Fibroblast of villous mesenchyme (primary cell): Measurements from ENCODE around the gene IL17RB. TPM values are rescaled to one million over a fixed set of nuclear protein-coding genes. Genes with fewer than 3 reads are reported as not detected.

Experiments
- DNase-seq: peaks from one replicate; pipeline ENCODE4 v3.0.0-alpha.2; 2010; ENCODE audit warnings: low read depth
- H3K4me3 ChIP-seq: 2 replicates; pipeline ENCODE4 v1.5.1; 2011; ENCODE audit warnings: low read depth, mild to moderate bottlenecking, low read length
- total RNA-seq: library from RNA; depleted of rRNA; stranded (reverse); fragments of >200 nt; gene quantifications from 2 replicates; pipeline ENCODE4 v1.2.3, GENCODE V29; 2012
- TF ChIP-seq, protein P1 (sequence below): IDR thresholded peaks from 2 replicates; pipeline ENCODE4 v1.5.1; 2012; ENCODE audit warnings: low read depth, mild to moderate bottlenecking, low read length; ENCODE audit not compliant: insufficient read depth

IL17RB gene
- total RNA-seq, 1 donor, result 0.43 TPM

DNA sequence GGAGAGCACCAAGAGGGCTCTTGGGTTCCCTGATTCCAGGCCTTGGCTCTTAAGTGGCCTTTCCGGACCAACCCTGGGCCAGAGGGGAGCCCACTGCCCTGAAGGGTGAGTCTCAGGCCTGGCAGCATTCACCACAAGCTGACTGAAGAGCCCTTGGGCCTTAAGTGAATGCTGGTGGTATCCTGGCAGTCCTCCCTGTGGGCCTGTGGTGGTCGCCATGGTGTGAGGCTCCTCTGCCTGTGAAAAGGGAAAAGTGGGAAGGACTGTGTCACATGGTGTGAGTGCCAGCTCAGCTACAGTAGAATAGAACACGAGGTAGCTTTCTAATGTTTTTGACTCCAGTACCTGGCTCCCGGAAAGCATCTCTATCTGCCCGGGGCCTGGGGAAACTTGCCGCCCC, 15.4 kb upstream of the IL17RB start:
- TF ChIP-seq, protein P1, sequence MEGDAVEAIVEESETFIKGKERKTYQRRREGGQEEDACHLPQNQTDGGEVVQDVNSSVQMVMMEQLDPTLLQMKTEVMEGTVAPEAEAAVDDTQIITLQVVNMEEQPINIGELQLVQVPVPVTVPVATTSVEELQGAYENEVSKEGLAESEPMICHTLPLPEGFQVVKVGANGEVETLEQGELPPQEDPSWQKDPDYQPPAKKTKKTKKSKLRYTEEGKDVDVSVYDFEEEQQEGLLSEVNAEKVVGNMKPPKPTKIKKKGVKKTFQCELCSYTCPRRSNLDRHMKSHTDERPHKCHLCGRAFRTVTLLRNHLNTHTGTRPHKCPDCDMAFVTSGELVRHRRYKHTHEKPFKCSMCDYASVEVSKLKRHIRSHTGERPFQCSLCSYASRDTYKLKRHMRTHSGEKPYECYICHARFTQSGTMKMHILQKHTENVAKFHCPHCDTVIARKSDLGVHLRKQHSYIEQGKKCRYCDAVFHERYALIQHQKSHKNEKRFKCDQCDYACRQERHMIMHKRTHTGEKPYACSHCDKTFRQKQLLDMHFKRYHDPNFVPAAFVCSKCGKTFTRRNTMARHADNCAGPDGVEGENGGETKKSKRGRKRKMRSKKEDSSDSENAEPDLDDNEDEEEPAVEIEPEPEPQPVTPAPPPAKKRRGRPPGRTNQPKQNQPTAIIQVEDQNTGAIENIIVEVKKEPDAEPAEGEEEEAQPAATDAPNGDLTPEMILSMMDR, result no peak
- no peak overlapping the region for H3K4me3 ChIP-seq
- no peak for DNase-seq

DNA sequence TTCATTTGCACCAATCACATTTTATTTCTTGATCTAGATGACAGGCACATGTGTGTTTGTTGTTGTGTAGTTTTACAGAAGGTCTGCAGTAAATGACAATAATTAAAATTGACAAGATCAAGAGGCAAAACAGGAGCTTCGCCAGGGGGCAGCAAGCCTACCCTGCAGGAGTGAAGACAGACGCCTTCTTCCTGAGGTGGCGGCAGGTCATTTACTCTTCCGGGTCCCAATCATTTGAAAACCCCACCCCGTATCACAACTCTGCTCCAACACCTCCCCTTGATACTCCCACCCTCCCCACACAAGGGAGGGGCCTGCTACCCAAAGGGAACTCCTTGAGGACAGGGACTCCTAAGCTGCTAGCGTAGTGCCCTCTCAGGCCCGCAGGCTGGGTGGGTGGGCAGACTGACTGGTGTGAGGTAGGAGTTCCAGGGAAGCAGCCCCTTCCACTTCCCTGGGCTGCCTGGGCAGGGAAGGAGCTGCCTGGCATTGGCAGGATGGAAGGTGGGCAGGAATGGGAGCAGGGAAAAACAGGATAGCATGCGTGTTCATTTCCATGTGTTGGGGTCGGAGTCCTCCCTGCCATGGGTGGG, 13.2 kb upstream of the IL17RB start:
- no peak overlapping the region for H3K4me3 ChIP-seq
- no peak for DNase-seq
- TF ChIP-seq, protein P1, result no peak

DNA sequence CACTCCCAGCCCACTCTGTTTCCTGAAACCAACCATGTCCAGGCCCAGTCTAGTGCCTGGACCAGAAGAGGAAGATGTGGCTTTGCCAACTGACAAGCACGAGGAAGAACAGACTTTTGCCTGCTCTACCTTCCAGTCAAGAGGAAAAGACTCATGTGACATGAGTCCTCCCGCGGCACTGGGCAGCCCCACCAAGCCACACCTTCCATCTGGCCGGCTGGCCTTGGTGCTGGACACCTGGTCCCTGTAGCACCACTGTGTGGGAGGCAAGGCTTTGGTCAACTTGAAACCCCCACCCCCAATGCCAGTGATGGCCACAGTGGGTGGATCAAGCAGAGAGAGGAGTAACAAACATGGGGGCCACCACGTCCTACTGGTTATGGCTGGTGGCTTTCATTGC, 12.7 kb upstream of the IL17RB start:
- TF ChIP-seq, protein P1, result no peak
- no peak for DNase-seq
- no peak overlapping the region for H3K4me3 ChIP-seq

DNA sequence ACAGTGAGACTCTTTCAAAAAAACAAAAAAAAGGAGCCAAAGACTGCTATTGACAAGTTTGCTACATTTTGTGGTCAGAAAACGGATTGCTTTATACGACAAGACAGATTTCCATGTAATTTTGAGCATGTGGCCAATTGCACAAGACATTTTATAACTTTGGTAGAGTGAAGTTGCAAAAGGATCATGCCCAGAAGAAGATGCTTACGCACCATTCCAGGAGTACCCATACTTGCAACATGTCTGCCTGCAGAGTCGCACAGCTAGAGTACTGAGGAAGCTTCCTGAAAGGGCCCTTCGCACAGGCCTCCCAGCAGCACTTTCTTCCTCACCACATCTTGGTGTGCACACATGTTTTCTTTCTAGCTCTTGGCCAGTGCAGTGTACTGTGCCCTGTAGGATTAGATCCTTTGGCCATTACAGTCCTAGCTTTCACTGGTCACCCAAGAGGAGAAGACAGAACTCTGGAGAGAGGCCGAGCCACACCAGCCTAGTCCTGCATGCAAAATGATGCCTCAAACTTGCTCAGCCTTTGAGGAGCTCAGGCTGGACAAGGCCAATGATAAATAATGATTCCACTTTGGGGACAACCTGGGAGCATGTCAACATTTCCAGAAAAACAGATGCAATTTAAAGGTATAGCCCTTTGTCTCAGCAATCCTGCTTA, 11.8 kb upstream of the IL17RB start:
- H3K4me3 ChIP-seq, result no peak overlapping the region
- TF ChIP-seq, protein P1, result no peak
- DNase-seq, result no peak

DNA sequence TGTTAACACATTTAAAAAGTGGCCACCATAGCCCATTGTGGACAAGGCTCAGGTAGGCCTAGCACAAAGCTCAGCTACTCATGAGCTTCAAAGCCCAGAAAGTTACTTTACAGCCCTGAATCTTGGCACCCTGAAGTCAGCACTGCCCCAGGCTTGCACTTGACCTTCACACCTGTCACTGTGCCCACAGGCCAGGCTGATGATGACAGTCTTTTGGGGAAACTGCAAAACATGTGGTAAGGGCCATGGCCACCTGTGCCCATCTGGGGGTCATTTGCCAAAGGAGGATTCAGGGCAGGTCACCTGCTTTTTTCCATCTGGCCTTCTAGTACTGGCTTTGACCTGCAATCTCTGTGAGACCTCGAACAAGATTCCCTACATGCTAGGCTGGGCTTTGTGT, 11.1 kb upstream of the IL17RB start:
- no peak overlapping the region for H3K4me3 ChIP-seq
- TF ChIP-seq, protein P1, result no peak
- no peak for DNase-seq

DNA sequence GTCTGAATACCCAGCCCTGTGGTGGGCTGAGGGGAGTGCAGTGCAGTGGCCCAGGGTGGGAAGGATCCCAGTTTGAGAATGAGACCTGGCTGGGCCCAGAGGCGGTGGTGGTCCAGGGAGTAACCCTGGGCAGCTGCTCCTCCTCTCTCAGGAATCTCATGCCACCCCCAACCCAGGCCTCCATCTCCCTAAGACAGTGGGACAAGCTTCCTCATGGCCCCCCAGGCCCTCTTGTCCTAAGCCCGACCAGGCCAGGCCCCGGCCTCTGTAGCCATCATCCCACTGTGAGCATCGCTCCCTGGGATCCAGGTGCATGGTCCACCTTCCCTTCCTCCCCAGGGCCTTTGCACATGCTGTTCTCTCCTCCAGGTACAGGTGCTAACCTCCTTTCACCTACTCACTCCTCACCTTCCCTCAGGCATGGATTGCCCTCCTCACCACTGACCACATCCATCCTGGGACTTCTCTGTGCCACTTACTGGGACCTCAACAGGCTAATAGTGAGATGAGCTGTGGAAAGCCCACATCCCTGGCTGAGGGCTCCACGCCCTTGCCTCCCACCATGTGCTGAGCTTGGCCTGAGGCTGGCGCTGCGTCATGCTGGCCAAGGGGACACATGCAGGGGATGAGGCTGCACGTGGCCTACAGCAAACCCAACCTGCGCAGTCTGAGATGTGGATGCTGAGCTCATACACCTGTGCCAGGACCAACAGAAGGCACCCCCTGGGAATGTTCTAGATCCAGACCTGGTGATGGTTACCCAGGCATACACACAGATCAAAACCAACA, 10.1 kb upstream of the IL17RB start:
- DNase-seq, result no peak
- TF ChIP-seq, protein P1, result no peak
- H3K4me3 ChIP-seq, result no peak overlapping the region
